Endometrial microvascular endothelial cells (primary cell): ENCODE data around the gene C3orf18. TPM values are rescaled to one million over a fixed set of nuclear protein-coding genes. Genes with fewer than 3 reads are reported as not detected.

Source experiments
- in situ Hi-C: cut with HindIII; loops from 2 replicates; pipeline ENCODE4 v1.10.0; 2017; ENCODE audit warnings: low sequenced_read_pairs, low pct_unique_long_range_greater_than_20kb; ENCODE audit errors: inconsistent ontology term
- total RNA-seq: library from RNA; depleted of rRNA; stranded (reverse); fragments of >200 nt; gene quantifications from one replicate; pipeline ENCODE4 v1.2.3, GENCODE V29; 2015; ENCODE audit errors: inconsistent ontology term

Gene C3orf18
- total RNA-seq, 1 donor from 2014 or later, result 0.56 TPM

GRCh38 chr3:50586763-50587070 is 19.2 kb upstream of the C3orf18 start:
- in situ Hi-C loops, result no loop called here

- in situ Hi-C loops, result no loop called here
Observed at GRCh38 chr3:50585919-50586762, 18.6 kb upstream of the C3orf18 start.

GRCh38 chr3:50584391-50584790 is 16.8 kb upstream of the C3orf18 start:
- in situ Hi-C loops, result no loop called here

GRCh38 chr3:50583897-50584296 is 16.4 kb upstream of the C3orf18 start:
- in situ Hi-C loops, result no loop called here

GRCh38 chr3:50582083-50582482 is 14.5 kb upstream of the C3orf18 start:
- in situ Hi-C loops, result no loop called here

DNA sequence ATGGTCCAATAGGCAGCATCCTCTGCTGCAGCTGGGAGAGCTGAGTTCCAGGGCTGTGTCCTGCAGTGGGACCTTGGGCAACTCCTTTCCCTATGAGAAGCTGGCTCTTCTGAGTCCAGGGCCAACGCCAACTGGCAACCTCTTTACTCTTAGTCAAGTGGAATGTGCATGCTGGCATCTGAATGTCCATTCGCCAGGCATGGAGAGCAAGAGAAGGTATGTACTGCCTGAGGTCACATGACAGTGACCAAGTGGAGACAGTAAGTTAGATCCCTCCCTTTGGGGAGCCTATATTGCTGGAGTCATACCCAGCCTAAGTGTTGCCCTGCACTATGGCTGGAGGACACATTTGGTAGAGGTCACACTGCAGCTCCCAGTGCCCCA is 13.9 kb upstream of the C3orf18 start:
- in situ Hi-C loops, result no loop called here

- in situ Hi-C loops, result no loop called here
Observed at GRCh38 chr3:50580683-50581458, 13.3 kb upstream of the C3orf18 start.

DNA sequence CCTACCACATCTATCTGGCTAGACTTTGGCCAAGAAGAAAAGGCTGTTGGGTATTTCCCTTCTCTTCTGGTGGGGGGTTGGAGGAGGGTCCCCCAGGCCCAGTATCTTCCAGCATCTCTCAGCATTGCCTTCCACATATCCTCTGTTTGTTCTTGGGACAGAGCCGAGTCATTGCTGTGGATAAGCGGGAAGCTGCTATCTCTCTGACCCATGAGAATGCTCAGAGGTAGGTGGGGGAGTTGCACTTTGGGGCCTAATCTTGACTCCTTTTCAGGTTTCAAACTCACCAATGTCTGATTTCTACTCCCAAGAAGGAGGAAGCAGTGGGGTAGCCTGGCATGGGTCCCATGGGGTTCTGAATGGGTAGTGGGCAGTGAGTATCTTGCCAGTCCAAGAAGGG is 9.8 kb upstream of the C3orf18 start:
- in situ Hi-C loops, result no loop called here

DNA sequence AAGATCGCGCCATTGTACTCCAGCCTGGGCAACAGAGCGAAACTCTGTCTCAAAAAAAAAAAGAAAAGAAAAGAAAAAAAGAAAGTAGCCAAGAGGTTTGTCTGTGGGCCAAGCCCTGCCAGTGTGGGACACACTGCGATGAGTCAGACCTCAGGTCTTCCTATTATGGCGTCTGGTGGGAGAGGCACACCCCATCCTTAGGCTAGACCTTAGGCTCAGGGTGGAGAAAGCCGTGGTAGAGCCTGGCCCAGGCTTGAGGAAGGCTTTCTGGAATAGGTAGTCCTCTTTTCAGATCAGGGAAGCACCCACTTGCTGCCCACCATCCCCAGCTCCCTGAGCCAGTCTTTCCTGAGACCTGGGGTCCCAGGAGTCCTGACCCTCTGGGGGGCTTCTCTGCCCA is 7.8 kb upstream of the C3orf18 start:
- in situ Hi-C loops, result no loop called here

GRCh38 chr3:50574444-50574831 is 6.9 kb upstream of the C3orf18 start:
- in situ Hi-C loops, result no loop called here

GRCh38 chr3:50573566-50574443 is 6.3 kb upstream of the C3orf18 start:
- in situ Hi-C loops, result no loop called here

- in situ Hi-C loops, result no loop called here
Observed at GRCh38 chr3:50572801-50573371, 5.3 kb upstream of the C3orf18 start.

DNA sequence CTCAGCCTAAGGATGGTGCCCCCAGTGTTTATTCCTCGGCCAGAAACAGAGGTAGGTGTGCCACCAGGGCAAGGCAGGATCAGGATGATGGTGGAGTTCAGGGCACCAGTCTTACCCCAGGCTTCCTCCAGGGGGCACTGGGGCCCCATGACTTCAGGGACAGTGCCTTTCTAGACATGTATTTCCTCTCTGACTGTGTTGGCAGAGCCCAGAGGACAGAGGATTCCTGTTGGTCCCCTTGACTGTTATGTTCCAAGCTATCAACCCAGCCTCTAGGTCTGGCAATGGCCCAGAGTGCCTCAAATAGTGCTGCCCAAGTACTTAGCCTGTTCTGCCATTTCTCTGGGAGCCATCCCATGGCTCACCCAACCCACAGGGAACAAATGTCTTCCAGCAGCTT is 4.6 kb upstream of the C3orf18 start:
- in situ Hi-C loops, result no loop called here

DNA sequence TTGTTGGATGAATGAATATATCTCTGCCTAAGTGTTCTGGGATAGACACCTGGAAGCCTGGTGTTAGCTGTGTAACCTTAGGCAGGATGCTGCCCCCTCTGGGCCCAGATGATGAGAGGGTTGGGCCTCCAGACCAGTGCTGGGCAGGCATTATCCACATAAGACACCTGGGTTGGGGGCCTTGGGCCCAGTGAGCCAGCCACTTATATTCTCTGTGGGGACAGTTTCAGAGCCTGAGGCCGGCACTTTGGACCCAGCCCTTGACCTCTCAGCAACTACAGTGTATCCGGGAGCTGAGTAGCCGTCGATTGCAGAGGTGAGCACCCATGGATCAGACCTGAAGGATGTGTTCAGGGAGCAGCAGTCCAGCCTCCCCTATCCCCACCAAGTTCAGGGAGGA is 3.9 kb upstream of the C3orf18 start:
- in situ Hi-C loops, result no loop called here

DNA sequence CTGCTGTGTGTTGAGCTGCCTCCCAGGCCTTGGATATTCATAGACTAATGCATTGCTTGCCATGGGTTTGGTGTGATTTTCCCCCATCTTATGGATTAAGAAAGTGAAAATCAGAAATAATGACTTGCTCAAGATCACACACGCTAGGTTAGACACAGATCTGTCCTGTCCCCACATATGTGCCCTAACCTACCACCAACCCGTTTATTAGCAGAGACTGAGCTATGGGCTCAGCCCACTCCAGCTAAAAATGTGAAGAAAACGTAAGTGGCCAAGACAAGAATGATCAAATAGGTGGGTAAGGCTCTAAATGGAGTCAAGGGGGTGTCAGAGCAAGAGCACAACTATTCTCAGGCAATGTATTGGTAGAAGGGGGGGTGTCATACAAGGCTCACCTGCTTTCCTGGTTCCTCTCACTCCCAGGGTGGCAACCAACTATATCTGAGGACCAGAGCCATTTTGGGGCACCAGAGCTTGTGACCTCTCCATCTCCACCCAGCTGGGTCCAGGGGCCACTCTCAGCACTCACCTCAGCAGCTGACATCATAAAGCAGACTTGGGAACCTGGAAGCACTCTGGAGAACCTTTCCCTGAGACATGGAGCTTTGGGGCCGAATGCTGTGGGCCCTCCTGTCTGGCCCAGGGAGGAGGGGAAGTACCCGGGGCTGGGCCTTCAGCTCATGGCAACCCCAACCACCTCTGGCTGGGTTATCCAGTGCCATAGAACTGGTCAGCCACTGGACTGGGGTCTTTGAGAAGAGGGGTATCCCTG is 3.1 kb upstream of the C3orf18 start:
- in situ Hi-C loops, result no loop called here

GRCh38 chr3:50568947-50569749 is 1.6 kb upstream of the C3orf18 start, which contains the start of gene HEMK1:
HEMK1 (plus strand) TSS chr3:50569522; CDS start chr3:50571105, 1,583 bp downstream.
- in situ Hi-C loops, result no loop called here

GRCh38 chr3:50567011-50567385 is 549 bp downstream of the C3orf18 start:
- in situ Hi-C loops, result no loop called here

DNA sequence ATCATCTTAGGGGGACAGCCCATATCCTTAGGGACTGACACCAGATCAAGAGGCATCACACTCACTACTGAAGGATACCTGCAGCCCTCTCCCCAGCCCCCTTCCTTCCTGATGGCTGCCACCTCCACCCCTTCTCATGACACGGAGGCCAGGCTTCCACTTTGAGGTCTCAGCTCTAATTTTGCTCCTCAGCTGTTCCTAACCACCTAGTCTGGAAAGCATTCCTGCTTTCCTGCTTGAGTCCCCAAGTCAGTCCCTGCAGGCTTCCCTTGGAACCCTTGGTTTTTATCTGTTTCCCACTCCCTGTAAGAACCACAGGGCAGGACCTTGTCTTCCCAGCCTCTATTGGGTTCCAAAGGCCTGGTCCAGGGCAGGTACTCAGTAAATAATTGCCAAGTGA is 3.2 kb downstream of the C3orf18 start:
- in situ Hi-C loops, result no loop called here
